Upper lobe of right lung (tissue), 1 donor: ENCODE measurements around the gene TBC1D19. TPM values are rescaled to one million over a fixed set of nuclear protein-coding genes. Genes with fewer than 3 reads are reported as not detected.

Experiments
- ATAC-seq: fragments of 200-7000 bp; cut with Tn5 transposase; one replicate; pipeline ENCODE4 v1.9.1; 2020; ENCODE audit warnings: mild to moderate bottlenecking, moderate library complexity
- DNase-seq: peaks from one replicate; pipeline ENCODE4 v3.0.0-alpha.2; 2020
- H3K27ac ChIP-seq: fragments of 200-600 bp; one replicate; pipeline ENCODE4 v1.8.0; 2022
- H3K27me3 ChIP-seq: fragments of 200-600 bp; one replicate; pipeline ENCODE4 v1.8.0; 2022; ENCODE audit warnings: mild to moderate bottlenecking
- H3K36me3 ChIP-seq: fragments of 200-600 bp; one replicate; pipeline ENCODE4 v1.8.0; 2022
- H3K4me1 ChIP-seq: fragments of 200-600 bp; one replicate; pipeline ENCODE4 v1.8.0; 2022
- H3K4me3 ChIP-seq: fragments of 200-600 bp; one replicate; pipeline ENCODE4 v1.8.0; 2022; ENCODE audit warnings: mild to moderate bottlenecking
- H3K9me3 ChIP-seq: fragments of 200-600 bp; one replicate; pipeline ENCODE4 v1.8.0; 2022
- intact Hi-C: fragments of 100-400 bp; cut with DNase I; formaldehyde crosslinking; loops from one replicate; pipeline ENCODE4 v1.11.0; 2022
- total RNA-seq: library from RNA; stranded (reverse); fragmentation: NEBNext Ultra II Directional; extraction: Animal tissue kit (Norgen Biotek cat#: 25700); gene quantifications from one replicate; pipeline ENCODE4 v1.2.1, GENCODE V29; 2021
- TF ChIP-seq, protein P1 (sequence below): fragments of 200-600 bp; IDR thresholded peaks from one replicate; pipeline ENCODE4 v1.8.0; 2022; ENCODE audit warnings: antibody characterized with exemption
- donor health status: DM: no; HTN: yes; CAD: no; lungs with severe emphysema.

Gene TBC1D19
- total RNA-seq, 1 donor from 2014 or later = 10.0 TPM

DNA sequence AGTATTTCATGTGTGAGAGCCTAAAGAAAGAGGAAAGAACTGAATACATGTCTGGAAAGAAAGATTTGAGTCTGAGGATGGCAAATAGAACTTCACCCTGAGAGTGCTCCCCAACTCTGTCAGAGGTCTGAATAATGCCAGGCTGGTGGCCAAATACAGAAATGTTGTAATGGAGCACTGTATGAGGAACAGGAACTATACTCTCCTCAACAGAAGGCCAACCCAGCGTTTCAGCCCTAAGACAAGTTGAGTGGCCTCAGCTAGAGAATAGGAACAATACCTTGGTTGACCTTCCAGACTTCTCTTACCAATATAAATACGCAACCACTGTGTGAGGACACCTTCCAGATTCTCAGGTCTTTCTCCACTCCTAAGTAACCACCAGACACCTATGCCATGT is 182.3 kb downstream of the TBC1D19 start:
- Histone ChIP-seq H3K4me3 (no peak overlapping the region), H3K4me1 (no peaks in the 10 kb centered on the region), H3K27ac (no peak overlapping the region), H3K36me3 (no peaks in the 10 kb centered on the region), H3K9me3 (no peaks in the 10 kb centered on the region), H3K27me3 (no peaks in the 10 kb centered on the region)
- intact Hi-C loops = no loop called here
- DNase-seq (no peak), ATAC-seq (peak; percentile 89)
- TF ChIP-seq, protein P1, sequence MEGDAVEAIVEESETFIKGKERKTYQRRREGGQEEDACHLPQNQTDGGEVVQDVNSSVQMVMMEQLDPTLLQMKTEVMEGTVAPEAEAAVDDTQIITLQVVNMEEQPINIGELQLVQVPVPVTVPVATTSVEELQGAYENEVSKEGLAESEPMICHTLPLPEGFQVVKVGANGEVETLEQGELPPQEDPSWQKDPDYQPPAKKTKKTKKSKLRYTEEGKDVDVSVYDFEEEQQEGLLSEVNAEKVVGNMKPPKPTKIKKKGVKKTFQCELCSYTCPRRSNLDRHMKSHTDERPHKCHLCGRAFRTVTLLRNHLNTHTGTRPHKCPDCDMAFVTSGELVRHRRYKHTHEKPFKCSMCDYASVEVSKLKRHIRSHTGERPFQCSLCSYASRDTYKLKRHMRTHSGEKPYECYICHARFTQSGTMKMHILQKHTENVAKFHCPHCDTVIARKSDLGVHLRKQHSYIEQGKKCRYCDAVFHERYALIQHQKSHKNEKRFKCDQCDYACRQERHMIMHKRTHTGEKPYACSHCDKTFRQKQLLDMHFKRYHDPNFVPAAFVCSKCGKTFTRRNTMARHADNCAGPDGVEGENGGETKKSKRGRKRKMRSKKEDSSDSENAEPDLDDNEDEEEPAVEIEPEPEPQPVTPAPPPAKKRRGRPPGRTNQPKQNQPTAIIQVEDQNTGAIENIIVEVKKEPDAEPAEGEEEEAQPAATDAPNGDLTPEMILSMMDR = no peak

GRCh38 chr4:26772096-26772873 is 188.4 kb downstream of the TBC1D19 start:
- no peaks in the 10 kb centered on the region for H3K9me3 ChIP-seq
- no peak overlapping the region for H3K27ac ChIP-seq
- intact Hi-C loops = no loop called here
- H3K4me1 ChIP-seq = no peaks in the 10 kb centered on the region
- H3K27me3 ChIP-seq = no peaks in the 10 kb centered on the region
- DNase-seq = no peak
- ATAC-seq = no peak
- no peak overlapping the region for H3K4me3 ChIP-seq
- TF ChIP-seq, protein P1 = no peak
- no peaks in the 10 kb centered on the region for H3K36me3 ChIP-seq

DNA sequence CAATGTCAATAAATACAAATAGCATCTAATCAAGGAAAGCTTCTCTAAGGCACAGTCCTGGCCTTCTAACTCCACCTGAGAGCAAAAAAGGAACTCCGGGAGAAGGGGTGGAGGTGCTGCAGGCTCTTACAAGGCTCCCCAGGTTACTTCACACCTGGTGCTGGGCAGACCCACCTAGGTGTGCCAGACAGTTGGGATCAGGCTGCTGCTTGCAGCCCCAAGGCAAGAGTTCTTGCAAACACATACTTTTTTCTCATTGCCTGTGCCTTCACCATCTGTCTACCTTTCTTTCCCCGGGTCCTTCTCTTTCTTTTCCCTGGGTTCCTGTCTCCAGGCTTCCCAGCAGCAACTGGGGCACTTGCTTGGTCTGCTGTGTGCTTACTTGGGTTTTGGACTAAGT is 195.3 kb downstream of the TBC1D19 start:
- no peaks in the 10 kb centered on the region for H3K36me3 ChIP-seq
- TF ChIP-seq, protein P1 = no peak
- H3K27me3 ChIP-seq = no peaks in the 10 kb centered on the region
- H3K4me1 ChIP-seq = no peaks in the 10 kb centered on the region
- DNase-seq = no peak
- intact Hi-C loops = no loop called here
- H3K4me3 ChIP-seq = no peak overlapping the region
- no peak for ATAC-seq
- no peaks in the 10 kb centered on the region for H3K9me3 ChIP-seq
- no peak overlapping the region for H3K27ac ChIP-seq

DNA sequence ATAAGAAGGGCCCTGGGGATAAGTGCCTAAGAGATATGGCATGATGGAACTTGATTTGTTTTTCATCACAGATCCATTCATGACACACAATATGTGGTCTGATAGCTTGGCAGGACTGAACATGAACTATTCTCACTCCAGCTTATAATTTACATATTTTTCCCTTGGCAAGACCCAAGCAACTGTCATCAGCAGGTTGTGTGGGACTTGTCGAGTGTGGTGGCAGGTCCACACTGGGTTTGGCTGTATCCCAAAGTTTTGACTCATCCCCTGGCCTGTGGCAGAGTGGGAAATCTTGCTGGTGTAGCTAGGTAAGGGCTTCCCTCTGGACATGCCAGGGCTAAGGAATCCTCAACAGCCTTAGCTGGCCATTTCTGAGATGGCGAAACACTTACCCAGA is 195.8 kb downstream of the TBC1D19 start:
- intact Hi-C loops = no loop called here
- TF ChIP-seq, protein P1 = no peak
- Histone ChIP-seq H3K9me3 (no peaks in the 10 kb centered on the region), H3K4me3 (no peak overlapping the region), H3K27ac (no peak overlapping the region), H3K4me1 (no peaks in the 10 kb centered on the region), H3K36me3 (no peaks in the 10 kb centered on the region), H3K27me3 (no peaks in the 10 kb centered on the region)
- DNase-seq (no peak), ATAC-seq (no peak)

DNA sequence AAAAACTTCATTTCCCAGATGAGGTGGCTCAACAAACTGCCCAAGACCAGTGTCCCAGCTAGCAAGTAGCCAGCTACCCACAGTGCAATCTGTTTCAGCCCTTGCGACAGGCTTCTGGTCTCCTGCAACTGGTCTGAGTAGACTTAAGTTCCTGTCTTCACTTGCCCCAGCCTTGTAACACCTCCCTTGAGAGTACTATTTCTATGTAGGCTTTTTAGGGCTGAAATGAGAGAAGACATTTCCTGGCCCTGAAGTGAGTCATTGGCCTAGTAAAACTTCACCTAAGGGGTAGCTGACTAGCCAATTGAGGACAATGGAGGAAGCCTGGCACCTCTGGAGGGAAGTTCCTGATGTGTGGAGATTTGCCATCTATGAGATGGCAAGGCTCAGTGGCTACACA is 196.7 kb downstream of the TBC1D19 start:
- no peak for DNase-seq
- Histone ChIP-seq H3K9me3 (no peaks in the 10 kb centered on the region), H3K4me3 (no peak overlapping the region), H3K4me1 (no peaks in the 10 kb centered on the region), H3K27me3 (no peaks in the 10 kb centered on the region), H3K36me3 (no peaks in the 10 kb centered on the region), H3K27ac (no peak overlapping the region)
- TF ChIP-seq, protein P1 = no peak
- intact Hi-C loops = no loop called here
- ATAC-seq = no peak
